ENCODE data around the gene PCDHGB2. TPM values are rescaled to one million over a fixed set of nuclear protein-coding genes. Genes with fewer than 3 reads are reported as not detected.

Gene PCDHGB2
- total RNA-seq, 1 donor from 2014 or later, result 3.3 TPM

DNA sequence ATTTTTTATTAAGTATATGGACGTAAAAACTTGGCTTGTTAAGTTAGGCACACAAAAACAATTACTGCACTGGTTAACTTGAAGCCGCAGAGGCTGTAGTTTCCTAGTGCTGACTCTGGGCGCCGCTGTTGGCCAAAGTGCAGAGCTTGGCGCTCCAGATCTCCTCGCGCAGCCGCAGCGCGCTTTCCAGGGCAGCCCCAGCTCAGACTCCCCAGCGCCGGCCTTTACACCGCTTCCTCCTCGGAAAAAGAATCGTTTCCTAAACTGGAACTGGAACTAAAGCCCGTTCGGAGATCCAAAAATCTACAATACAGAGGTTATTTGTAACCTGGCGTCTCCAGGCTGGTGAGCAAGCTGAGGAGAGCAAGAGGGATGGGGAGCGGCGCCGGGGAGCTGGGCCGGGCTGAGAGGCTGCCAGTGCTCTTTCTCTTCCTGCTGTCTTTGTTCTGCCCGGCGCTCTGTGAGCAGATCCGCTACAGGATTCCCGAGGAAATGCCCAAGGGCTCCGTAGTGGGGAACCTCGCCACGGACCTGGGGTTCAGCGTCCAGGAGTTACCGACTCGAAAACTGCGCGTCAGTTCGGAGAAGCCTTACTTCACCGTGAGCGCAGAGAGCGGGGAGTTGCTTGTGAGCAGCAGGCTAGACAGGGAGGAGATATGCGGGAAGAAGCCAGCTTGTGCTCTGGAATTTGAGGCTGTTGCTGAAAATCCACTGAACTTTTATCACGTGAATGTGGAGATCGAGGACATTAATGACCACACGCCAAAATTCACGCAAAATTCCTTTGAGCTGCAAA is 38.2 kb downstream of the PCDHGB2 start, which contains the start of gene PCDHGB5:
Gene PCDHGB5 (plus strand): TSS at position 192 of the 796 bp plus-strand sequence. CDS start 181 bp downstream, at position 373.

DNA sequence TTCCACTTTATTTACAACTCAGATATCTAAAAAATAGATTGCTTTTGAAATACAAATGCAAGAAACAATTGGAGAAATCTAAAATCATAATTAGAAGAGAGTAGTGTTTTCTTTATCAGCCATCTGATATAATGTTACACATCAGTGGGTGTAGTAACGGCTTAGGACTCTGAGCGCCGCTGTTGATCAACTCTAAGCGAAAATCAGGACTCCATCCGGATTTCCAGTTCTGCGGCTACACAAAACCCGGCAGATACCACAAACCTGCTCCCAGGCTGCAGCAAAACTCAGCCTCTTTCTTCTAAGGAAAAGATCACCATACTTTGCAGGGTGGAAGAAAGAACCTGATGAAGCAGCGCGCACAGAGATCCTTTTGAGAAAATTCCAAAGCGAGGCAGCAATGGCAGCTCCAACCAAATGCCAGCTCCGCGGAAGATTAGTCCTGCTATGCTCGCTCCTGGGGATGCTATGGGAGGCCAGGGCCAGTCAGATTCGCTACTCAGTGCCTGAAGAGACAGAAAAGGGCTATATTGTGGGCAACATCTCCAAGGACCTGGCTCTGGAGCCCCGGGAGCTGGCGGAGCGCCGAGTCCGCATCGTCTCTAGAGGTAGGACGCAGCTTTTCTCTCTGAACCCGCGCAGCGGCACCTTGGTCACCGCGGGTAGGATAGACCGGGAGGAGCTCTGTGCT is 42.9 kb downstream of the PCDHGB2 start, which contains the start of gene PCDHGA9:
Gene PCDHGA9 (plus strand): TSS at position 226 of the 691 bp plus-strand sequence. CDS start 175 bp downstream, at position 401.

DNA sequence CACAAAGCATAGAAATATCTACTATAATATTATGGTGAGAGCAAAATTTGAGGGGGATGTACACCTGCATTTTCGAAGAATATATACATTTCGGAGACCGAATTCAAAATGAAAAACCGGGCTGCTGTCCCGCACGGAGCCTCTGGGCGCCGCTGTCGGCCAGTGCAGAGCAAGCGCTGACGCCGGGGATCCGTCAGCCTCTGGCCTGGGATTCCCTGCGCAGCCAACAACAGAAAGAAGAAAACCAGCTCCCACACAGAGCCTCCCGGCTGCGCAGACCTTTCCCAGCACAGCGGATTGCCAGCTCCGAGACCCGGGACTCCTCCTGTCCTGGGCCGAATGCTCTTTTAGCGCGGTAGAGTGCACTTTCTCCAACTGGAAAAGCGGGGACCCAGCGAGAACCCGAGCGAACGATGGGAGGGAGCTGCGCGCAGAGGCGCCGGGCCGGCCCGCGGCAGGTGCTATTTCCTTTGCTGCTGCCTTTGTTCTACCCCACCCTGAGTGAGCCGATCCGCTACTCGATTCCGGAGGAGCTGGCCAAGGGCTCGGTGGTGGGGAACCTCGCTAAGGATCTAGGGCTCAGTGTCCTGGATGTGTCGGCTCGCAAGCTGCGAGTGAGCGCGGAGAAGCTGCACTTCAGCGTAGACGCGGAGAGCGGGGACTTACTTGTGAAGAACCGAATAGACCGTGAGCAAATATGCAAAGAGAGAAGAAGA is 48.2 kb downstream of the PCDHGB2 start, which contains the start of gene PCDHGB6:
Gene PCDHGB6 (plus strand): TSS at position 232 of the 716 bp plus-strand sequence. CDS start 182 bp downstream, at position 414.

Other genes with a start within 250 kb of the PCDHGB2 start
- gene PCDHB4, start 238.2 kb upstream of the PCDHGB2 start, total RNA-seq, result 0.07 and 0.10 TPM in 2 replicates
- gene PCDHB5, start 224.8 kb upstream of the PCDHGB2 start, total RNA-seq, result 0.15 and 0.47 TPM in 2 replicates
- gene PCDHB6, start 209.9 kb upstream of the PCDHGB2 start, total RNA-seq, result not detected in 2 replicates
- 0.05 and 0.07 TPM in 2 replicates for gene PCDHB7, start 187.3 kb upstream of the PCDHGB2 start, total RNA-seq
- 0.25 TPM in 1 of 2 replicates, not detected in the other for gene PCDHB8, start 182.2 kb upstream of the PCDHGB2 start, total RNA-seq
- gene PCDHB16, start 177.6 kb upstream of the PCDHGB2 start, total RNA-seq, result under 0.01 and 0.25 TPM in 2 replicates
- gene PCDHB9, start 172.8 kb upstream of the PCDHGB2 start, total RNA-seq, result 0.15 and 0.27 TPM in 2 replicates
- gene PCDHB10, start 167.6 kb upstream of the PCDHGB2 start, total RNA-seq, result 0.53 and 0.59 TPM in 2 replicates
- gene PCDHB11, start 160.4 kb upstream of the PCDHGB2 start, total RNA-seq, result not detected in 2 replicates
- gene PCDHB12, start 151.3 kb upstream of the PCDHGB2 start, total RNA-seq, result 0.05 and 0.13 TPM in 2 replicates
- 0.30 and 0.33 TPM in 2 replicates for gene PCDHB13, start 146.1 kb upstream of the PCDHGB2 start, total RNA-seq
- 0.20 and 0.30 TPM in 2 replicates for gene PCDHB14, start 136.7 kb upstream of the PCDHGB2 start, total RNA-seq
- gene PCDHB15, start 114.6 kb upstream of the PCDHGB2 start, total RNA-seq, result 0.15 and 0.40 TPM in 2 replicates
- 0.15 TPM in 1 of 2 replicates, not detected in the other for gene SLC25A2, start 55.9 kb upstream of the PCDHGB2 start, total RNA-seq
- gene TAF7, start 39.2 kb upstream of the PCDHGB2 start, total RNA-seq, result 44.8 and 50.7 TPM in 2 replicates
- gene PCDHGA1, start 29.5 kb upstream of the PCDHGB2 start, total RNA-seq, result 0.20 and 0.59 TPM in 2 replicates
- 0.73 and 0.79 TPM in 2 replicates for gene PCDHGA2, start 21.2 kb upstream of the PCDHGB2 start, total RNA-seq
- 0.13 and 0.49 TPM in 2 replicates for gene PCDHGA3, start 16.2 kb upstream of the PCDHGB2 start, total RNA-seq
- 0.44 and 0.60 TPM in 2 replicates for gene PCDHGB1, start 9.9 kb upstream of the PCDHGB2 start, total RNA-seq
- 2.8 and 3.9 TPM in 2 replicates for gene PCDHGA4, start 5.0 kb upstream of the PCDHGB2 start, total RNA-seq
- 0.53 and 0.79 TPM in 2 replicates for gene PCDHGA5, start 4.2 kb downstream of the PCDHGB2 start, total RNA-seq
- gene PCDHGB3, start 10.2 kb downstream of the PCDHGB2 start, total RNA-seq, result 0.67 and 1.4 TPM in 2 replicates
- gene PCDHGA6, start 13.9 kb downstream of the PCDHGB2 start, total RNA-seq, result 0.73 and 1.2 TPM in 2 replicates
- 0.80 and 1.1 TPM in 2 replicates for gene PCDHGA7, start 22.7 kb downstream of the PCDHGB2 start, total RNA-seq
- gene PCDHGB4, start 27.7 kb downstream of the PCDHGB2 start, total RNA-seq, result 3.3 and 4.2 TPM in 2 replicates
- 0.15 and 0.33 TPM in 2 replicates for gene PCDHGA8, start 32.6 kb downstream of the PCDHGB2 start, total RNA-seq
- 7.9 and 8.3 TPM in 2 replicates for gene PCDHGB5, start 38.0 kb downstream of the PCDHGB2 start, total RNA-seq
- 1.2 and 1.8 TPM in 2 replicates for gene PCDHGA9, start 42.8 kb downstream of the PCDHGB2 start, total RNA-seq
- gene PCDHGB6, start 48.0 kb downstream of the PCDHGB2 start, total RNA-seq, result 0.73 and 1.2 TPM in 2 replicates
- gene PCDHGA10, start 53.0 kb downstream of the PCDHGB2 start, total RNA-seq, result 1.7 and 2.6 TPM in 2 replicates
- 3.1 and 5.3 TPM in 2 replicates for gene PCDHGB7, start 57.7 kb downstream of the PCDHGB2 start, total RNA-seq
- gene PCDHGA11, start 61.1 kb downstream of the PCDHGB2 start, total RNA-seq, result 4.4 and 4.6 TPM in 2 replicates
- 4.7 and 5.9 TPM in 2 replicates for gene PCDHGA12, start 70.5 kb downstream of the PCDHGB2 start, total RNA-seq
- gene PCDHGC3, start 116.0 kb downstream of the PCDHGB2 start, total RNA-seq, result 18.0 and 18.2 TPM in 2 replicates
- 0.20 and 0.44 TPM in 2 replicates for gene PCDHGC4, start 125.0 kb downstream of the PCDHGB2 start, total RNA-seq
- gene PCDHGC5, start 129.1 kb downstream of the PCDHGB2 start, total RNA-seq, result 0.15 and 0.20 TPM in 2 replicates

All from mammary microvascular endothelial cell (primary cell).